Esophagus squamous epithelium (tissue), 5 donors: ENCODE data around the gene GATAD1. TPM values are rescaled to one million over a fixed set of nuclear protein-coding genes. Genes with fewer than 3 reads are reported as not detected.

ENCODE experiments used
- DNase-seq: peaks from one replicate; lab custom pipeline; 2025; lab: John Stamatoyannopoulos, UW
- H3K27ac ChIP-seq, 4 donors: fragments of 200-600 bp; sonication (generic); one replicate each; pipeline ENCODE4 v1.5.1; 2016 to 2019; ENCODE audit warnings: mild to moderate bottlenecking in 1 of 4
- H3K27me3 ChIP-seq, 4 donors: fragments of 200-600 bp; sonication (generic); 1 replicate in 3 of 4; 2 replicates in 1 of 4; pipeline versions ENCODE4 v1.5.1 to v1.6.0; 2017 to 2021; ENCODE audit warnings: antibody characterized with exemption in 1 of 4
- H3K36me3 ChIP-seq, 3 donors: fragments of 200-600 bp; sonication (generic); one replicate each; pipeline ENCODE4 v1.5.1; 2016 to 2019
- H3K4me1 ChIP-seq, 3 donors: fragments of 200-600 bp; sonication (generic); one replicate each; pipeline ENCODE4 v1.5.1; 2017 to 2019
- H3K4me3 ChIP-seq, 4 donors: fragments of 200-600 bp; sonication (generic); 1 replicate in 3 of 4; 2 replicates in 1 of 4; pipeline ENCODE4 v1.5.1; 2016 to 2019; ENCODE audit warnings: mild to moderate bottlenecking in 2 of 4, moderate library complexity in 1 of 4
- H3K9me3 ChIP-seq, 3 donors: fragments of 200-600 bp; sonication (generic); one replicate each; pipeline ENCODE4 v1.5.1; 2016 to 2019
- CTCF ChIP-seq, 6 experiments: fragments of 450-650 bp in 4 of 6; fragments of 200-600 bp in 2 of 6; sonication (generic) in 2 of 6; IDR thresholded peaks; one replicate each; pipeline ENCODE4 v1.5.1; 2016 to 2019; ENCODE audit warnings: antibody characterized with exemption in 6 of 6, mild to moderate bottlenecking in 4 of 6, moderate library complexity in 4 of 6
- POLR2A ChIP-seq, 4 donors: fragments of 450-650 bp; IDR thresholded peaks; one replicate each; pipeline ENCODE4 v1.6.1; 2017; ENCODE audit warnings: antibody characterized with exemption in 4 of 4, mild to moderate bottlenecking in 4 of 4, moderate library complexity in 3 of 4
- WGBS, 2 donors: methylation state at CpG; one replicate each; pipeline ENCODE4 v1.1.5; 2018; 5-methylcytosine and 5-hydroxymethylcytosine counted together
- intact Hi-C: fragments of 100-400 bp; cut with DNase I; formaldehyde crosslinking; loops from one replicate; pipeline ENCODE4 v1.15.0; 2022
- total RNA-seq, 4 donors: library from RNA; depleted of rRNA; stranded (reverse); fragments of >200 nt; gene quantifications; one replicate each; pipeline ENCODE4 v1.1.0, GENCODE V29; 2016
- donor health status: DM: yes; HTN: yes; CAD: no.

The GATAD1 gene
- total RNA-seq, 4 donors from 2014 or later = 9.2 to 30.9 (median 18.0) TPM

GRCh38 chr7:92425311-92425947 is 21.9 kb upstream of the GATAD1 start:
- DNase-seq = no peak
- WGBS, 2 donors = 44 to 49% methylated on average over 15 to 20 of the region's 20 CpGs
- H3K27ac ChIP-seq = no peak overlapping the region
- H3K9me3 ChIP-seq = no peaks in the 10 kb centered on the region
- peaks cover 0 to 11% (median 2%) of the 10 kb centered on the region in 4 donors for H3K27me3 ChIP-seq
- peaks cover 0 to 16% (median 0%) of the 10 kb centered on the region in 3 donors for H3K4me1 ChIP-seq
- H3K4me3 ChIP-seq = no peak overlapping the region
- H3K36me3 ChIP-seq = no peaks in the 10 kb centered on the region
- intact Hi-C loops = no loop called here
- TF ChIP-seq CTCF (IDR thresholded peaks at IDR 0.05) (no peak), POLR2A (IDR thresholded peaks at IDR 0.05) (no peak)

GRCh38 chr7:92427193-92427592 is 20.1 kb upstream of the GATAD1 start:
- no peak for TF ChIP-seq CTCF (IDR thresholded peaks at IDR 0.05)
- TF ChIP-seq POLR2A (IDR thresholded peaks at IDR 0.05) = no peak
- intact Hi-C loops = no loop called here
- DNase-seq = no peak
- Histone ChIP-seq H3K36me3 (no peaks in the 10 kb centered on the region), H3K9me3 (no peaks in the 10 kb centered on the region), H3K4me3 (no peak overlapping the region), H3K27me3 (peaks cover 0 to 11% (median 2%) of the 10 kb centered on the region in 4 donors), H3K27ac (no peak overlapping the region), H3K4me1 (peaks cover 0 to 16% (median 0%) of the 10 kb centered on the region in 3 donors)
- WGBS, 2 donors = 77 to 81% methylated on average over 3 of the region's 3 CpGs

GRCh38 chr7:92432299-92432946 is 14.9 kb upstream of the GATAD1 start:
- DNase-seq = no peak
- H3K4me1 ChIP-seq = no peaks in the 10 kb centered on the region
- WGBS, 2 donors = 80 to 97% methylated on average over 3 of the region's 3 CpGs
- no peaks in the 10 kb centered on the region for H3K36me3 ChIP-seq
- intact Hi-C loops = no loop called here
- no peaks in the 10 kb centered on the region for H3K27me3 ChIP-seq
- no peak overlapping the region for H3K27ac ChIP-seq
- TF ChIP-seq POLR2A (IDR thresholded peaks at IDR 0.05) (no peak), CTCF (IDR thresholded peaks at IDR 0.05) (no peak)
- no peak overlapping the region for H3K4me3 ChIP-seq
- H3K9me3 ChIP-seq = no peaks in the 10 kb centered on the region

GRCh38 chr7:92433019-92433418 is 14.3 kb upstream of the GATAD1 start:
- H3K27ac ChIP-seq = no peak overlapping the region
- intact Hi-C loops = no loop called here
- TF ChIP-seq POLR2A (IDR thresholded peaks at IDR 0.05) (no peak), CTCF (IDR thresholded peaks at IDR 0.05) (no peak)
- H3K27me3 ChIP-seq = no peaks in the 10 kb centered on the region
- no peaks in the 10 kb centered on the region for H3K36me3 ChIP-seq
- WGBS, 2 donors = 91 to 96% methylated on average over 8 of the region's 8 CpGs
- no peak overlapping the region for H3K4me3 ChIP-seq
- DNase-seq = no peak
- H3K9me3 ChIP-seq = no peaks in the 10 kb centered on the region
- H3K4me1 ChIP-seq = no peaks in the 10 kb centered on the region

- no peaks in the 10 kb centered on the region for H3K4me1 ChIP-seq
- 93 to 100% methylated on average over 2 of the region's 2 CpGs for WGBS, 2 donors
- no peak overlapping the region for H3K4me3 ChIP-seq
- DNase-seq = no peak
- intact Hi-C loops = no loop called here
- no peaks in the 10 kb centered on the region for H3K36me3 ChIP-seq
- H3K27me3 ChIP-seq = no peaks in the 10 kb centered on the region
- TF ChIP-seq POLR2A (IDR thresholded peaks at IDR 0.05) (no peak), CTCF (IDR thresholded peaks at IDR 0.05) (no peak)
- H3K9me3 ChIP-seq = no peaks in the 10 kb centered on the region
- H3K27ac ChIP-seq = no peak overlapping the region
Observed at GRCh38 chr7:92435542-92435941, 11.7 kb upstream of the GATAD1 start.
